Retinal pigment epithelial cell (primary cell): Measurements from ENCODE around the gene FAM174C.

Experiments
- DNase-seq: peaks from one replicate; pipeline ENCODE4 v3.0.0-alpha.2; 2010; ENCODE audit warnings: low read depth
- H3K4me3 ChIP-seq: 2 replicates; pipeline ENCODE4 v1.5.1; 2011; ENCODE audit warnings: mild to moderate bottlenecking, low read length, control low read depth, moderate library complexity
- CTCF ChIP-seq: conservative IDR thresholded peaks from 2 replicates; pipeline ENCODE4 v1.5.1; 2011; ENCODE audit warnings: low read depth, low read length, control low read depth, inconsistent platforms

Gene FAM174C

DNA sequence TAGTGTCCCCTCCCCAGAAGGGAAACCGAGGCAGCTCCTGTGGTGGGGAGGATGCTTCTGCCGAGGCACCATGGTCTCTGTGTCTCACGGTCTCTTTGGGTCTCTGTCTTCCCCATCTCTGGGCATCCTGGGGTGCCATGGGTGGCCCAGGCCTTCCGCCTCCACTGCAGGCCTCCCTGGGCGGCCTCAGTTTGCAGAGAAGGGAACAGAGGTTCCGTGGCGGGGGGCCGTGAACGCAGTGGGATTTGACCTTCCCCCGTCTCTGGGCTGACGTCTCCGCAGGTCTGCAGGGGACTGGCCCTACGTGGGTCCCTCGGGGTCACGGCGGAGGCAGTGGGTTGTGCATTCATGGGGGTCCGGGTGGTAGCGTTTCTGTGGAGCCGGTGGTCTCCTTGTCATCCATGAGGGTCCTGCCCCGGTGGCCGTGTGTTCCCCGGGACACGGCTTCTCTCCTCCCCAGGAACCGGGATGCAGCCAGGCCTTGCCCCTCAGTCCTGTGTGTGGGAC, 14.9 kb downstream of the FAM174C start:
- H3K4me3 ChIP-seq = no peak overlapping the region
- DNase-seq = no peak
- no peak for TF ChIP-seq CTCF

DNA sequence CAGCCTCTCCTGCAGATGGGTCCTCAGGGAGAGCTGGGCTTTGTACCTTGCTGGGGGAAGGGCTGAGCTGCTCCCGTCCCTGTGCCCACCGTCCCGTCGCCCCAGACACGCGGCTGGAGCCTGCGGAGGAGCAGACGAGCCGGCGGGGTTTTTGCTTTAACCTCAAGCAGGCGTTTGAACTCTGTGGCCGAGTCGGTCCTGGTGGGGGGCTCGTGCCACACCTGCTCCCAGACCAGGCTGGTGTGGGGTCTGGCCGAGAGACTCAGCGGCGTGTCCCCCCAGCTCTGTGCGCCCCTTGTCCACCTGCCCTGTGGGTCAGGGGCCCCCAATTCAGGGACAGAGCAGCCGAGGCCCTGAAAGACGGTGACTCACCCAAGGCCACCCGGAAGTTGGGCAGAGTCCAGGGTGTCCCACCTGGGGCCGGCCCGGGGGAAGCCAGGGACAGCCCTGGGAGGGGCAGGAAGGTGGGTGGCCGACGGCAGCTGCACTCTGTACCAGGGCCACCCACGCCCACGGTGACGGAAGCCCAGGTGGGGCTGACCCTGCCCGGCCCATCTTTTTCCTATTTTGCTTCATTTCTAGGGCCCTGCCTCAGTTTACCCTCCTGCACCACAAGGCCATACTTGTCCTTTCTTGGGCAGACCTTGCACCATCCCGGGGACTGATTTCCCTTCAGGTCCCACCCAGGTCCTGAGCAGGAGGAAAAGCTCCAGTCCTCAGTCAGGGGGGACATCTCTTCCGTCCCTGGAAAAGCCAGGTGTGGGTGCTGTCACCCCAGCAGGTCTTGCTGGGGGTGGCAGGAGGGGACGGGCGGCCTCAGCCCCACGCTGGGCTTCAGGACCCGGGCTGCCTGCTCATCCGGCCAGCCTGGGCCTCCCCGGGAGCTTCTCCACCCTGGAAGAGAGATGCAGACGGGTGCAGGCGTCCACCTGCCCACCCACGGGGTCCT, 15.6 kb downstream of the FAM174C start:
- no peak overlapping the region for H3K4me3 ChIP-seq
- no peak for TF ChIP-seq CTCF
- no peak for DNase-seq

- no peak for TF ChIP-seq CTCF
- H3K4me3 ChIP-seq = no peak overlapping the region
- no peak for DNase-seq
Observed at GRCh38 chr19:1291761-1292418, 16.6 kb downstream of the FAM174C start.

- no peak for TF ChIP-seq CTCF
- no peak for DNase-seq
- H3K4me3 ChIP-seq = no peak overlapping the region
Observed at GRCh38 chr19:1292419-1293151, 17.3 kb downstream of the FAM174C start.

- TF ChIP-seq CTCF = no peak
- no peak for DNase-seq
Observed at GRCh38 chr19:1293782-1294604, 18.7 kb downstream of the FAM174C start.

GRCh38 chr19:1294688-1295087, 19.4 kb downstream of the FAM174C start:
- TF ChIP-seq CTCF = no peak
- DNase-seq = no peak
- no peak overlapping the region for H3K4me3 ChIP-seq

More at GRCh38 chr19:1293782-1294604, 18.7 kb downstream of the FAM174C start:
- no peak overlapping the region for H3K4me3 ChIP-seq
